Left cardiac atrium (tissue), 4 donors: ENCODE data around the gene BRI3. TPM values are rescaled to one million over a fixed set of nuclear protein-coding genes. Genes with fewer than 3 reads are reported as not detected.

Source experiments
- ATAC-seq, 2 donors: fragments of 200-7000 bp; cut with Tn5 transposase; one replicate each; pipeline ENCODE4 v1.9.1; 2020; ENCODE audit warnings: mild to moderate bottlenecking in 2 of 2, moderate library complexity in 2 of 2
- DNase-seq: peaks from one replicate; pipeline ENCODE4 v3.0.0-alpha.2; 2020
- intact Hi-C, 2 donors: fragments of 100-400 bp; cut with DNase I; formaldehyde crosslinking; loops; one replicate each; pipeline versions ENCODE4 v1.14.1 to v1.15.1; 2022 to 2023
- total RNA-seq, 2 donors: library from RNA; stranded (reverse); fragmentation: NEBNext Ultra II Directional; extraction: Animal tissue kit (Norgen Biotek cat#: 25700); gene quantifications; one replicate each; pipeline ENCODE4 v1.2.1, GENCODE V29; 2021
- donor health status: DM: no; HTN: yes; CAD: no.
- donor health status: DM: no; HTN: yes; CAD: no; lungs with severe emphysema.
- donor health status: DM: yes; HTN: yes; CAD: no.
- donor health status: Dilated cardiomyopathy.

The BRI3 gene
- total RNA-seq, 2 donors from 2014 or later = 190 to 207 TPM

- no peak for ATAC-seq
- intact Hi-C loops = no loop called here
Observed at GRCh38 chr7:98324782-98325181, 43.3 kb downstream of the BRI3 start.

GRCh38 chr7:98329100-98329790, 47.8 kb downstream of the BRI3 start:
- DNase-seq (peak; percentile 43), ATAC-seq (peak; percentile 63 to 67)
- intact Hi-C loops = no loop called here

More at GRCh38 chr7:98324782-98325181, 43.3 kb downstream of the BRI3 start:
- no peak for DNase-seq

- intact Hi-C loops = no loop called here
- ATAC-seq = no peak
Observed at GRCh38 chr7:98329791-98330373, 48.4 kb downstream of the BRI3 start.

GRCh38 chr7:98330926-98331529, 49.5 kb downstream of the BRI3 start:
- ATAC-seq (no peak), DNase-seq (no peak)
- intact Hi-C loops = no loop called here

More at GRCh38 chr7:98329791-98330373, 48.4 kb downstream of the BRI3 start:
- no peak for DNase-seq

- intact Hi-C loops = no loop called here
- no peak for ATAC-seq
- no peak for DNase-seq
Observed at GRCh38 chr7:98334081-98334480, 52.6 kb downstream of the BRI3 start.

- intact Hi-C loops = no loop called here
- DNase-seq (no peak), ATAC-seq (no peak)
Observed at GRCh38 chr7:98335411-98335977, 54.0 kb downstream of the BRI3 start.

GRCh38 chr7:98338441-98338840, 57.0 kb downstream of the BRI3 start:
- intact Hi-C loops = no loop called here
- DNase-seq = no peak
- ATAC-seq = no peak

- intact Hi-C loops = no loop called here
- no peak for ATAC-seq
- DNase-seq = no peak
Observed at GRCh38 chr7:98339043-98339442, 57.6 kb downstream of the BRI3 start.

- ATAC-seq = no peak
- no peak for DNase-seq
- intact Hi-C loops = no loop called here
Observed at GRCh38 chr7:98341106-98341505, 59.6 kb downstream of the BRI3 start.

Other genes with a start within 250 kb of the BRI3 start
- gene LMTK2, start 174.8 kb upstream of the BRI3 start, total RNA-seq = 10 to 100 TPM; 26.7 to 28.4 TPM
- under 1 TPM; 0.37 to 0.38 TPM for gene BHLHA15, start 70.2 kb upstream of the BRI3 start, total RNA-seq
- gene TECPR1, start 29.5 kb upstream of the BRI3 start, total RNA-seq = 10 to 100 TPM; 20.9 to 23.4 TPM
- gene BAIAP2L1, start 119.4 kb downstream of the BRI3 start, total RNA-seq = 1 to 10 TPM; 2.4 TPM